Activated CD4-positive, CD25-positive, alpha-beta regulatory T cell treated with anti-CD3 and anti-CD28 coated beads, Interleukin-2, amount 50 U/mL, for 24 hours (primary cell): ENCODE measurements around the gene MGAT4D.
"Not testable (repeated sequence)": the region's sequence is repeated elsewhere in the genome, so short reads cannot be mapped to it uniquely, and the experiment has no call there.

Experiments used
- ATAC-seq, 2 donors: fragments of 150-1000 bp; cut with Tn5 transposase; one replicate each; pipeline ENCODE4 v1.10.0; 2021; ENCODE audit warnings: mild to moderate bottlenecking in 1 of 2, moderate library complexity in 1 of 2

The MGAT4D gene

GRCh38 chr4:140427919-140428471 is 70.1 kb downstream of the MGAT4D start:
- no peak for ATAC-seq

GRCh38 chr4:140427106-140427918 is 70.8 kb downstream of the MGAT4D start, which contains the start of gene CLGN:
CLGN (minus strand) TSS chr4:140427648; CDS start chr4:140413078, 14,570 bp downstream.
- ATAC-seq: peak; percentile 77 to 80

- ATAC-seq: no peak
Measured at GRCh38 chr4:140426610-140427105, 71.4 kb downstream of the MGAT4D start.

- ATAC-seq: no peak
Measured at GRCh38 chr4:140423106-140423505, 75.0 kb downstream of the MGAT4D start.

GRCh38 chr4:140413130-140413969 is 84.7 kb downstream of the MGAT4D start:
- not testable (repeated sequence) for ATAC-seq

- ATAC-seq: no peak
Measured at GRCh38 chr4:140408974-140409373, 89.1 kb downstream of the MGAT4D start.

- peak in 1 of 2 donors; percentile 36 for ATAC-seq
Measured at GRCh38 chr4:140406292-140406691, 91.8 kb downstream of the MGAT4D start.

- ATAC-seq: no peak
Measured at GRCh38 chr4:140400111-140400510, 98.0 kb downstream of the MGAT4D start.

- no peak for ATAC-seq
Measured at GRCh38 chr4:140395668-140396067, 102.4 kb downstream of the MGAT4D start.
